ENCODE data around the gene KCNMA1.

DNA sequence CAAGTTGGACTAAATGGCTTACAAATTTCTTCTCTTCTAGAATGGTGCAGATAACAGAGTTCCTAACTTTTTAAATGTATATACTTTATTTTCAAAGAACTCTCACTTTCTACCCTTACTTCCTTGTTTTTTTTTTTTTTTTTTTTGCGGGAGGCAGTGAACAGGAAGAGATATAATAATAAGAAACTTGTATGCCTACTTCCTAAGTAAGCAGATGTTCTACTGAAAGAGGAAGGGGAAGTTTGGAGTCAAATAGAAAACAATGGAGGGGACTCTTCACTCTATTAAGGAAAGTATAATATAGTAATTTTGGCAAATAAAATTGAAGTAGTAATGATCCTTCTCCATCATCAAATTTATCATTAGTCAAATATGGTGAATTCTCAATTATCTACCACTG, 754.0 kb downstream of the KCNMA1 start:
- TF ChIP-seq CTCF (IDR thresholded peaks at IDR 0.05; ENCODE audit: insufficient read depth, low read length, poor library complexity, severe bottlenecking) (no peak), EZH2phosphoT487 (conservative IDR thresholded peaks at IDR 0.05; ENCODE audit: low read length) (no peak)

Data from SU-DHL-6 (cell line).